IPS DF 4.7 (cell line): Measurements from ENCODE around the gene MRPL37.
"Not testable (repeated sequence)": the region's sequence is repeated elsewhere in the genome, so short reads cannot be mapped to it uniquely, and the experiment has no call there.

Experiments
- DNase-seq: peaks from one replicate; pipeline ENCODE4 v3.0.0-alpha.2; 2013; ENCODE audit warnings: low spot score; ENCODE audit errors: extremely low read depth

The MRPL37 gene

GRCh38 chr1:54199765-54200518 is at the start of gene MRPL37, which contains the start of gene CYB5RL:
TSS of gene MRPL37 (plus strand) at chr1:54200167. CDS start at chr1:54200244, 77 bp downstream.
TSS of gene CYB5RL (minus strand) at chr1:54200030. CDS start at chr1:54195616, 4,414 bp downstream.
- DNase-seq: peak; percentile 94

- DNase-seq: no peak
These were observed 49.0 kb upstream of the MRPL37 start for GRCh38 chr1:54151013-54151412.

DNA sequence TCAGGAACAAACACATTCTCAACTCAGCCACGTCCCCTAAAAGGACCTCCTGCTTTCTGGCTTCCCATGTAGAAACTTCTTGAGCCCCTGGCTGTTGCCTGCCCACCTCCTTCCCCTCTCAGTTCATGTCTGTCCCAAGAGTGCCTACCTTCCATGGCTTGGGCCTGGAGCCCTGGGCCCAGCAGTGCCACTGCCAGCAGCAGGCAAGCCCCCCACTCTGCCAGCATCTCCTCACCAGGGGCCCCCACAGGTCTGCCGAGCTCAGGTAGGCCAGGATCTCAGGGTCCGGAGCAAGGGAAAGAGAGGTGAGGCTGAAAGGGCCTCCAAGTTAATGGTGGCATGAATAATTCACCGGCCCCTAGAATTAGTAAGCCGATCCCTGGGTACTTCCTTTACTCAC is 47.3 kb upstream of the MRPL37 start, which contains the start of gene CDCP2:
Gene CDCP2 (minus strand): TSS at position 305 of the 400 bp plus-strand sequence. CDS start 78 bp downstream, at position 227.
- no peak for DNase-seq

- DNase-seq: no peak
These were observed 46.2 kb upstream of the MRPL37 start for GRCh38 chr1:54153535-54154439.

DNA sequence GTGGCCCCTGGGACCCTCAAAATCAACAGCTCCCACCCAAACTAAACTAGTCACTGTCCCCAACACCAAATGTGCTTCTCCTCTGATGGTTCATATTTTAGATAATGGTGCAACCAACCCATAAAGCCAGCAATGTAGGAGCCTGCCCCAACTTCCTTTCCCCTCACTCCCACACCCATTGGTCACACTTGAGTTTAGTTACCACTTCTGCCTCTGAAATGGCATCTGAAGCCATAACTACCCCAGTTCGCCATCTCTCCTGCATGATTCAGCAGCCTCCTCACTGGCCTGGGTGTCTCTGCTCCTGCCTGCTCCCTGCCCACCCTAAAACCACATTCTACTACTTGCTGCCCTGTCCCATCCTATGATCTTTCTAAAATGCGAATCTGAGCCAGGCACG is 43.8 kb upstream of the MRPL37 start:
- no peak for DNase-seq

- DNase-seq: no peak
These were observed 43.0 kb upstream of the MRPL37 start for GRCh38 chr1:54156986-54157385.

GRCh38 chr1:54157401-54157800 is 42.6 kb upstream of the MRPL37 start:
- DNase-seq: no peak

- DNase-seq: no peak
These were observed 41.9 kb upstream of the MRPL37 start for GRCh38 chr1:54158071-54158470.

- DNase-seq: no peak
These were observed 40.1 kb upstream of the MRPL37 start for GRCh38 chr1:54159733-54160316.

DNA sequence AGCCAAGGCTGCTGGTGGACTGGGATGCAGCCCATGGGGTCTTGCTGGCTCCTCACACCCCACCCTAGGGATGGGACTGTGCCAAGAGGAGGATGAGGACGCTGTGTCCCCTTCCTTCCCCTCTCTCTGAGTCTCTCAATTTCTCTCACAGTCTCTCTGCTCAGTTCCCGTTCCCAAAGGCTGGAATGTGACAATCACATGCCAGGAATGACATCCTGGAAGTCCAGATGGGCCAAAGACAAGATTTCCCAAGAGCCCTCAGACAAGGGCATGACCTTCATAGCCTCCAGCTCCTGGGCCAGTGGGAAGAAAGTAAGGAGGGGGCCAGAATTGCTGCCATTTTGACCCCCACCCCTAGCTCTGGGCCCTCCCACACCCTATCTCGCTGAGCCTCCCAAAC is 39.6 kb upstream of the MRPL37 start:
- DNase-seq: no peak

GRCh38 chr1:54161495-54162168 is 38.3 kb upstream of the MRPL37 start:
- no peak for DNase-seq

GRCh38 chr1:54163051-54163450 is 36.9 kb upstream of the MRPL37 start:
- DNase-seq: no peak

- DNase-seq: no peak
These were observed 36.4 kb upstream of the MRPL37 start for GRCh38 chr1:54163573-54163972.

GRCh38 chr1:54165146-54165545 is 34.8 kb upstream of the MRPL37 start:
- DNase-seq: no peak

DNA sequence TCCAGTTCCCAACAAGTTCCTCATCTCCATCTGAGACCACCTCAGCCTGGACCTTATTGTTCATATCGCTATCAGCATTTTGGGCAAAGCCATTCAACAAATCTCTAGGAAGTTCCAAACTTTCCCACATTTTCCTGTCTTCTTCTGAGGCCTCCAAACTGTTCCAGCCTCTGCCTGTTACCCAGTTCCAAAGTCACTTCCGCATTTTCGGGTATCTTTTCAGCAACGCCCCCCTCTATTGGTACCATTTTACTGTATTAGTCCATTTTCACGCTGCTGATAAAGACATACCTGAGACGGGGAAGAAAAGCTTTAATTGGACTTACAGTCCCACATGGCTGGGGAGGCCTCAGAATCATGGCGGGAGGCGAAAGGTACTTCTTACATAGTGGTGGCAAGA is 33.6 kb upstream of the MRPL37 start:
- not testable (repeated sequence) for DNase-seq

DNA sequence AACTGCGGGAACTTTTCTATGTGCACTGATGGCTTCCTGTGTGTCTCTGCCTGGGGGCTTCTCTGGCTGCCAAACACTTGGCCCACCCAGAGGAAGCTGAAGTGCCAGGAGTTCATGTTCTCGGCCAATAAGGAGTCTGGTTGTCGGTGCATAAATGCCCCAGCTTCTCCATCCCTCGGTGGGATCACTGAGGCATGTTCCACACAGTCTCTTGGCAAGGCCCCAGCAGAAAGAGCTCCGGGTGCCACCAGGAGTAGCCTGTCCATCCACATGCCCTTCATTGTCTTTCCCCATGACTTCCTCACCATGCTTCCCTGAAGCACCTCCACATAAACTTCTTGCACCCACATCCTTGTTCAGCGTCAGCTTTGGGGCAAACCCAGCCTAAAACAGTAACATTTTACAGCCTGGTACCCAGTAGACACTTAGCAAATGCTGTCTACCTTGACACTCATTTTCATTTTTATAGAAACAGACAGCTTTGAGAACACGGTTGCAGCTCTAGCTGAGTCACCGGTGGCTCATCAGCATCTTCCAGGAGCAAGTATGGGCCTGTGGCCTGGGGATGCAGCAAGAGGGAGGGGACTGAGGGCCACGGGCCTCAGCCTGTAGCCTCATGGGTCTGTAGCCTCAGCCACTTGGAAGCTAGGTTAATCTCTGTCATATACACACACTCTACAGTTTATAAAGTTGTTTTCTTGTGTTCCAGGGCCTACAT is 32.4 kb upstream of the MRPL37 start:
- DNase-seq: no peak

GRCh38 chr1:54168206-54168965 is 31.6 kb upstream of the MRPL37 start:
- no peak for DNase-seq

DNA sequence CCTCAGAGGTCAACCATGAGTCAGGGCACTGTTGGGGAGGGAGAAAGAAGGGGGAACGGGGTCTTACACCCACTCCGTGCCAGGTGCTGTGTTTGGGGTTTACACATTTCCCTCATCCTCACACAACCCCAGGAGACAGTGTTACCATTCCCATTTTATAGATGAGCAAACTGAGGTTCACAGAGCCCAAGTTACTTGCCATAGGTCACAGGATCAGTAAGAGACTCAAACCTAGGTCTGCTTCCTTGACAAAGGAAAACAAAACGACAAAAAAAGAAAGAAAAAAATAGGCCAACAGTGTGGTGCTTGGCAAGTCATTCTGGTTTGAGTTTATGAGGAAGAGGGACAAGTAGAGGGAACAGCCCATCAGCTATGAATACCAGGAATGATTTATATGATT is 30.9 kb upstream of the MRPL37 start:
- no peak for DNase-seq

- DNase-seq: no peak
These were observed 29.0 kb upstream of the MRPL37 start for GRCh38 chr1:54171016-54171415.

- no peak for DNase-seq
These were observed 28.4 kb upstream of the MRPL37 start for GRCh38 chr1:54171606-54172005.
